ENCODE measurements around the gene EFCC1.
"Not testable (repeated sequence)": the region's sequence is repeated elsewhere in the genome, so short reads cannot be mapped to it uniquely, and the experiment has no call there.

EFCC1 gene

GRCh38 chr3:129068291-129068886 lies 67.3 kb downstream of the EFCC1 start:
- TF ChIP-seq EZH2phosphoT487 (conservative IDR thresholded peaks at IDR 0.05; ENCODE audit: low read length) (no peak), CTCF (IDR thresholded peaks at IDR 0.05; ENCODE audit: insufficient read depth, low read length, poor library complexity, severe bottlenecking) (no peak)
- H3K27ac ChIP-seq (ENCODE audit: low read depth, low read length) = no peak overlapping the region
- H4K20me1 ChIP-seq (ENCODE audit: low read depth, low read length) = no peaks in the 10 kb centered on the region
- H2AFZ ChIP-seq (ENCODE audit: low read depth, low read length, severe bottlenecking) = no peak overlapping the region
- H3K9me3 ChIP-seq (ENCODE audit: insufficient read depth, low read length) = no peaks in the 10 kb centered on the region
- H3K27me3 ChIP-seq (ENCODE audit: low read length) = no peaks in the 10 kb centered on the region
- no peak overlapping the region for H3K9ac ChIP-seq (ENCODE audit: low read length)
- H3F3A ChIP-seq (ENCODE audit: insufficient read depth) = no peaks in the 10 kb centered on the region
- no peaks in the 10 kb centered on the region for H3K79me2 ChIP-seq (ENCODE audit: insufficient read depth, low read length)
- no peaks in the 10 kb centered on the region for H3K36me3 ChIP-seq (ENCODE audit: low read length)
- H3K4me2 ChIP-seq (ENCODE audit: low read depth, low read length, poor library complexity, severe bottlenecking) = no peak overlapping the region
- no peak overlapping the region for H3K4me3 ChIP-seq (ENCODE audit: insufficient read depth, low read length, poor library complexity, severe bottlenecking)
- no peaks in the 10 kb centered on the region for H3K9me2 ChIP-seq (replicated peaks; ENCODE audit: insufficient read depth, low read length)

- H3F3A ChIP-seq (ENCODE audit: insufficient read depth); H2AFZ ChIP-seq (ENCODE audit: low read depth, low read length, severe bottlenecking); H3K27me3 ChIP-seq (ENCODE audit: low read length); H3K9ac ChIP-seq (ENCODE audit: low read length); H3K27ac ChIP-seq (ENCODE audit: low read depth, low read length); H4K20me1 ChIP-seq (ENCODE audit: low read depth, low read length); H3K4me3 ChIP-seq (ENCODE audit: insufficient read depth, low read length, poor library complexity, severe bottlenecking); H3K36me3 ChIP-seq (ENCODE audit: low read length); H3K9me3 ChIP-seq (ENCODE audit: insufficient read depth, low read length); H3K79me2 ChIP-seq (ENCODE audit: insufficient read depth, low read length); H3K4me2 ChIP-seq (ENCODE audit: low read depth, low read length, poor library complexity, severe bottlenecking); H3K9me2 ChIP-seq (replicated peaks; ENCODE audit: insufficient read depth, low read length): not testable (repeated sequence)
Measured at GRCh38 chr3:129069313-129070085, 68.4 kb downstream of the EFCC1 start.

GRCh38 chr3:129070086-129070885 lies 69.2 kb downstream of the EFCC1 start:
- no peaks in the 10 kb centered on the region for H3K9me2 ChIP-seq (replicated peaks; ENCODE audit: insufficient read depth, low read length)
- H3F3A ChIP-seq (ENCODE audit: insufficient read depth) = no peaks in the 10 kb centered on the region
- no peak overlapping the region for H3K4me3 ChIP-seq (ENCODE audit: insufficient read depth, low read length, poor library complexity, severe bottlenecking)
- no peak overlapping the region for H2AFZ ChIP-seq (ENCODE audit: low read depth, low read length, severe bottlenecking)
- H3K4me2 ChIP-seq (ENCODE audit: low read depth, low read length, poor library complexity, severe bottlenecking) = no peak overlapping the region
- no peaks in the 10 kb centered on the region for H3K36me3 ChIP-seq (ENCODE audit: low read length)
- TF ChIP-seq EZH2phosphoT487 (conservative IDR thresholded peaks at IDR 0.05; ENCODE audit: low read length) = no peak
- no peak for TF ChIP-seq CTCF (IDR thresholded peaks at IDR 0.05; ENCODE audit: insufficient read depth, low read length, poor library complexity, severe bottlenecking)
- no peaks in the 10 kb centered on the region for H4K20me1 ChIP-seq (ENCODE audit: low read depth, low read length)
- H3K9me3 ChIP-seq (ENCODE audit: insufficient read depth, low read length) = no peaks in the 10 kb centered on the region
- no peaks in the 10 kb centered on the region for H3K79me2 ChIP-seq (ENCODE audit: insufficient read depth, low read length)
- no peak overlapping the region for H3K27ac ChIP-seq (ENCODE audit: low read depth, low read length)
- no peak overlapping the region for H3K9ac ChIP-seq (ENCODE audit: low read length)
- no peaks in the 10 kb centered on the region for H3K27me3 ChIP-seq (ENCODE audit: low read length)
